ENCODE data around the gene ZBTB18.

ZBTB18 gene

GRCh38 chr1:244064621-244065020 is 13.5 kb downstream of the ZBTB18 start:
- no peak for DNase-seq

- DNase-seq, result no peak
These were observed 14.1 kb downstream of the ZBTB18 start for GRCh38 chr1:244065063-244065793.

GRCh38 chr1:244065960-244066388 is 14.9 kb downstream of the ZBTB18 start:
- DNase-seq, result no peak

GRCh38 chr1:244066954-244067716 is 16.1 kb downstream of the ZBTB18 start:
- no peak for DNase-seq

- DNase-seq, result no peak
These were observed 16.8 kb downstream of the ZBTB18 start for GRCh38 chr1:244067893-244068292.

- no peak for DNase-seq
These were observed 17.5 kb downstream of the ZBTB18 start for GRCh38 chr1:244068567-244068966.

DNA sequence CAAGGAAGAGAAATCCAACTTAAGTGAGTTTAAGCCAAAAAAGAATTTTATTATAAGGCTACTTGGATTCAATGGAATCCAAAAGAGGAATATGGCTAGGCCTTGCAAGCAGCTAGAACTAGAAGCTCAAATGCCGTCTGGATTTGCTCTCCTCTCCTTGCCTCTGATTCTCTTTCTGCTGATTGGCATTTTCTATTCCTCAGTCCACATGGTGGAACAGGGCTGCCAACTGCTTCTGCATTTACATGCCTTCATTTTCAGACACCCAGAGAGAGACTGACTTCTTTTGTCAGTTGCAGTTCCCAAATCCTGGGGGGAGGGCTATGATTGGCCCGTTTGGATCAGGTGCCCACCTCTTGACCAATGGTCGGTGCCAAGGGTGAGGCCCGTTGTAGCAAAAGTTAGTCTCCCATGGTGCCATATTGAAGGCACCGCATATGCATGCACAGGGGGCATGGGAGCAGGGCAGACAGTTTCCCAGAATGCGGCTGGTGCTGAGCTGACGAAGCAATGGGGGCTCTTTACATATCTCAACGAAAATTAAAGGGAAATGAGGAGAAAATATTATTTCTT is 18.3 kb downstream of the ZBTB18 start:
- DNase-seq, result no peak

- no peak for DNase-seq
These were observed 23.6 kb downstream of the ZBTB18 start for GRCh38 chr1:244074559-244075171.

- DNase-seq, result no peak
These were observed 24.2 kb downstream of the ZBTB18 start for GRCh38 chr1:244075247-244075722.

DNA sequence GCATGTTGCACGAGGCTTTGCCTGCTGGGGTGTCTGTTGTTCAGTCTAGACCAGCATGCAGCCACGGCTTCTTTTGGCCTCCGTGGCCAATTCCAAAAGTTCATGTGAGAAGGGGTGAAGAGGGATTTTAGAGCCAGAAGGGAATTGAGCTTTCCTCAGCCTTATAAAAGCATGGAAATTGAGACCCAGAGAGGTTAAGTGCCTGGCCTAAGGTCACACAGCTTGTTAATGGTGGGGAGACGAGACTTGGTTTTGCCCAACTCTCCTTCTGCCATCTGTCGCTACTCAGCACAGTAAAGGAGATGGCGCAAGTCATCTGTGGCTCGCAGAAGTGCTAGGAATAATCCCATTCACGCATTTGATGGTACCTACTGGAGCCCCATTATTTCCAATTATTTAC is 25.7 kb downstream of the ZBTB18 start:
- no peak for DNase-seq

DNA sequence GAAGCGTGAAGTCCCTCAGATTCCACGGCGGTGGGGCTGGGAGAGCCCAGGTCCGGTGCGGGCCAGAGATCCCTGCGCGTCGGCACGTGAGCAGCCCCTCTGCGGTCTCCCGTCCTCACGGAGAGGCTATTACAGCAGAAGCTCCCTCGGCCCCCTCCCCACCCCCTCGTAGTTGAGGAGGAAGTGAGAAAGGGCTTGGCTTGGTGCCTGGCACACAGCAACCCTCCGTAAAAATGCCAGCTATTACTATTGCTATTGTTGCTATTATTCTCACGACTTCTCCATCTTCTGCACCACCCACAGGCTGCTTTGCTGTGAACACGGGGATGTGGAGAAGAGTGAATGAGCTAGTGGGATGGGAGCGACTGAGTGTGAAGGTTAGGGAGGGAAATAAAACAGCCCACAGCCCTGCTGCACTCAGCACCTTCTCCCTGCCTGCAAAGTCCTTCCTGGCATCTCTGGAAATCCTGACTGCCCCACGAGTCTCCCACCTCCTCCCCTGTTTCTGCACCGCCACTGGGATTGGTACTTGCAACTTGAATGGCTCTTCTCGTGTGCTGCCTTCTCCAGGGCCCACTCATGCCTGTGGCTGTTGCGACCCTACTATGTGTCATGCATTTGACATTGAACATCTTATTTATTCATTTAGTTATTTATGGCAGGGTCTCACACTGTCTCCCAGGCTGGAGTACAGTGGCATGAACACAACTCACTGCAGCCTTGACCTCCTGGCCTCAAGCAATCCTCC is 26.6 kb downstream of the ZBTB18 start:
- no peak for DNase-seq

GRCh38 chr1:244080343-244080929 is 29.4 kb downstream of the ZBTB18 start:
- DNase-seq, result no peak

- DNase-seq, result no peak
These were observed 31.9 kb downstream of the ZBTB18 start for GRCh38 chr1:244082969-244083368.

GRCh38 chr1:244083383-244083943 is 32.4 kb downstream of the ZBTB18 start:
- no peak for DNase-seq

- DNase-seq, result no peak
These were observed 33.7 kb downstream of the ZBTB18 start for GRCh38 chr1:244084763-244085162.

DNA sequence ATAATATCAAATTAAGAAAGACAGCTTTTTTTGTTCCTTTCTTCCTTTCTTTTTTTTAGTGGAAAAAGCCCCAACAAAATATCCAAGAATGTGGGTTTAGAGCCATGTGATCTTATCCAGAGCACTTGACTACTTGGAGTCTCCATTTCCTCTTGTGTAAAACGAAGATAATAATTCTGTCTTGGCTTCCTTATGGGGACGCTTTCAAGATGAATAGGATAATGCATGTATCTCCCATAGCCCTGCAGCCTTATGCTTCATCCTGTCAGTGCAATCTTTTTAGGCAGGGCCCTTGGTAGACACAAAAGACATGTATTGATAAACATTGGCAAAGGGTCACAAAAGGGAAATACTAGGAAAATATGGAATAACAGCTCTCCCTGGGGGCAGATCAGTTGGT is 34.8 kb downstream of the ZBTB18 start:
- DNase-seq, result no peak

DNA sequence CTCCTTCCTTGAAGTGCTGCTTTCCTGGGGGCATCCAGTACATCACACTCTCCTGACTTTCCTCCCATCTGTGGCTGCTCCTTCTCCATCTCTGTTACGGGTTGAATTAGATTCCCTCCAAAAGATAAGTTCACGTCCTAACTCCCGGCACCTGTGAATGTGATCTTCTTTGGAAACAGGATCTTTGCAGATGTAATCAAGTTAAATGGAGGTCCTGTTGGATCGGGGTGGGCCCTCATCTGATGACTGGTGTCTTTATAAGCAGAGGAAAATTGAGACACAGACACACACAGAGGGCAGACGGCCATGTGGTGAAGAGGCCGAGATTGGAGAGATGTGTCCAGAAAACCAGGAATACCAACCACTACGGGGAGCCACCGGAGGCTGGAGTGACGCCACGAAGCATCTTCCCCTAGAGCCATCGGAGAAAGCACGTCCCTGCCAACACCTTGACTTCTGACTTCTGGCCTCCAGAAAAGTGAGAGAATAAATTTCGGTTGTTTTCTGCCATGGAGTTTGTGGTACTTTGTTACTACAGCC is 36.0 kb downstream of the ZBTB18 start:
- DNase-seq, result no peak

- DNase-seq, result no peak
These were observed 36.5 kb downstream of the ZBTB18 start for GRCh38 chr1:244087611-244088010.

GRCh38 chr1:244088161-244088560 is 37.1 kb downstream of the ZBTB18 start:
- no peak for DNase-seq

DNA sequence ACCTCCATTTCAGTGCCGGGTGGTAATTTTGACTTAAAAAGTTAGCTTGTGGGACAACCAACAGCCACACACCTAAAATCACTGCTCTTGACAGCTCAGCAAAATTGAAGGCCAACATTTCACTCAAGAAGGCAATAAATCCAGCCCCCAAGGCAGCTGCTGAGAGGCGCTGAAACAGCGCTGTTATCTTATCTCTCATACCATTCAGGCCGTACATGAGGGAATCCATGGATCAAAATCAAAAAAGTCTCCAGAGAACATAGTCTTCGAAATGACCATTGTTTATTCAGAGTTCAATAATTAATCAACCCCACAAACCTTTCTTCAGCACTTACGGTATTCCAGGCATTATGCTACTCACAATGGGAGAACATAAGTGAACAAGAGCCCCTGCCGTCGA is 38.5 kb downstream of the ZBTB18 start:
- no peak for DNase-seq

GRCh38 chr1:244090645-244091044 is 39.6 kb downstream of the ZBTB18 start:
- DNase-seq, result no peak

Measured in T1000 (cell line).